HG02642 (cell line): ENCODE data around the gene GNA15.
"Not testable (repeated sequence)": the region's sequence is repeated elsewhere in the genome, so short reads cannot be mapped to it uniquely, and the experiment has no call there.

Experiments used
- ATAC-seq: cut with Tn5 transposase; IDR thresholded peaks from one replicate; pipeline ENCODE4 v1.9.1; 2021; ENCODE audit warnings: mild to moderate bottlenecking; ENCODE audit not compliant: unreplicated experiment, poor library complexity

Gene GNA15

GRCh38 chr19:3187662-3188511 is 52.1 kb downstream of the GNA15 start:
- ATAC-seq = no peak

GRCh38 chr19:3188627-3189596 is 53.1 kb downstream of the GNA15 start:
- no peak for ATAC-seq

DNA sequence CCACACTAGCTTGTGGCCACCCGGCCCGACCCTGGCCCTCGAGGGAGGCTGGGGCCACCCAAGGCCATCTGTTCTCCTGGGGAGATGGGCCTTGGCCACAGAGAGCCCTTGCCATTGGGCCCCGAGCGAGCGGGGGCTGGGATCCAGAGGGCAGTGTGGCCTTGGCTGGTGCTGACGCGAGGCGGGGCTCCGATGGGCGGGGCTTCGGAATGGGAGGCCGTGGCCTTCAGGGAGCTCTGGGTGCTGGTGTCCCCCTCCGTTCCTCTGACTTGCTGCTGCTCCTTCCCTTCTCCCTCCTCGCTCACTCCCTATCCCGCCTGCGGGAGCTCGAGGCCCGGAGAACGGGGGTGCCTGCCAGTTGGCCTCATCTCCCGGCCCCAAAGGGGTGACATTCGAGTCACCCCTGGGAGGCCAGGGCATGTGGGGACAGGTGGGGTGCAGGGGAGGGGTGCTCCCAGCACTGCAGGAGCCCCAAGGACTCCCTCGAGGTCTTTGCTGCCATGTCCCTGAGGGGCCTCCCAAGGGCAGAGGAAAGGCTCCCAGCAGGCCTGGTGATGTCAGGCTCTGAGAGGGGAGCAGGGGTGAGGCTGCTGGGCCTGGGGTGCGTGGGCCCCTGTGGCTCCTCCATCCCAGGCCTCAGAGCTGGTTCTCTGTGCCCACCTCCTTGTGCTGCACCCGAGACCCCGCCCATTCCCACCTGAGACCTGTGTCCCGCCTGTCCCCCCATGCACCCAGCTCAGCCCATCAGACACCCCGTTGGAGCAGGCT is 54.1 kb downstream of the GNA15 start:
- ATAC-seq = no peak

DNA sequence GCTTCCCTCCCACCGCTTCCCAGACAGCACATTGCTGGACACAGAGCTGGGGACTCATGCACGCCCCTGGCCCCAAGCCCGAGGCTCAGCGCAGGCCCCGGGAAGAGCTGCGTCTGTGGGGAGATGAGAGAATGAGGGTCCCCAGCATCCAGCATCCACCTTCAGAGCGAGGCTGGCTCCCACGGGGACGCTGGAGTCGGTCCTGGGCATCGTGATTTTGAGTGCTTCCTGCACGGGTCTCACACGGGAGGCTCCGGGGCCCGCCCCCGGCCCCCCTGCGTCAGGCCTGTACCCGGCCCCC is 54.6 kb downstream of the GNA15 start:
- ATAC-seq = no peak

DNA sequence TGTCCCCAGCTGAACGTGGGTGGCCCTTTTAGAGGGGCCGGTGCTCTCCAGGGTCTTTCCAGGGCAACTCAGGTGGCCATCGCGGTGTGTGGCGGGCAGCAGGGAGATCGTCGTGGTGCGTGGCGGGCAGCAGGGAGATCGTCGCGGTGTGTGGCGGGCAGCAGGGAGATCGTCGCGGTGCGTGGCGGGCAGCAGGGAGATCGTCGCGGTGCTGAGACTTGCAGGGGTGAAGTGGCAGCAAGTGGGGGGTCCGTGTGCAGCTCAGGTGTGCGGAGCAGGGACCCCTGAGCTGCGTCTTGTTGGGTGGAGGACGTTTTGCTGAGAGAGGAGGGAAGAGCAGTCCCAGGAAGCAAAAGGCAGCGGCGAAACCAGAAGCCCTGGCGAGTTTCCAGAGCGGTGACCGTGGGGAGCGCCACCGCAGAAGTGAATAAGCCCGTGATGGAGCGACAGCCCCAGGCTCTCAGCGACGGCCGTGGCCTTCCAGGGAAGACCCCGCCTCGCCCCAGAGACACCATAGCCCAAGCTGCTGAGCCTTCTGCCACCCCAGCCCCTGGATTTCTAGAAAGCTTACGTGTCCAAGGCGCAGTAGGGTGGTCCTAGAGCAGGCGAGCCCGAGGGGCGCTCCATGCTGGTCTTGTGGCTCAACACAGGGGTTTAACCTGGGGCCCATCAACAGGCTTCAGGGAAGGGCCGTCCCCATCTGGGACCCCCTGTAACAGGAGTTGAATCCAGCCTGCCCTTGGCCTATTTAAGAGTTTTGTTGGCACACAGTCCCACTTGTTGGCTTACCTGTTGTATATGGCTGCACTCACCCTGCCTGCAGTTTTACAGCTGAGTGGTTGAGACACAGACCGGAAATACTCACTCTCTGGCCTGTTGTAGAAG is 55.3 kb downstream of the GNA15 start:
- ATAC-seq = no peak

DNA sequence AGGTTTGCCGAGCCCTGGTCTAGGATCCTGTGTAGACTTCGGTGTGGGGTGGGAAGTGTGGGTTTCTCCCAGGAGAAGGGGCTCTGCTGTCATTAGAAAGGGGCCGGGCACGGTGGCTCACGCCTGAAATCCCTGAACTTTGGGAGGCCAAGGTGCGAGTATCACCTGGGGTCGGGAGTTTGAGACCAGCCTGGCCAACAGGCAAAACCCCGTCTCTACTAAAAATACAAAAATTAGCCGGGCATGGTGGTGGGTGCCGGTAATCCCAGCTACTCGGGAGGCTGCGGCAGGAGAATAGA is 55.9 kb downstream of the GNA15 start:
- not testable (repeated sequence) for ATAC-seq

GRCh38 chr19:3192228-3192635 is 56.4 kb downstream of the GNA15 start:
- ATAC-seq = no peak

GRCh38 chr19:3192684-3193083 is 56.9 kb downstream of the GNA15 start:
- no peak for ATAC-seq

- ATAC-seq = no peak
Observed at GRCh38 chr19:3193256-3194105, 57.6 kb downstream of the GNA15 start.

GRCh38 chr19:3194106-3195087 is 58.6 kb downstream of the GNA15 start:
- no peak for ATAC-seq

DNA sequence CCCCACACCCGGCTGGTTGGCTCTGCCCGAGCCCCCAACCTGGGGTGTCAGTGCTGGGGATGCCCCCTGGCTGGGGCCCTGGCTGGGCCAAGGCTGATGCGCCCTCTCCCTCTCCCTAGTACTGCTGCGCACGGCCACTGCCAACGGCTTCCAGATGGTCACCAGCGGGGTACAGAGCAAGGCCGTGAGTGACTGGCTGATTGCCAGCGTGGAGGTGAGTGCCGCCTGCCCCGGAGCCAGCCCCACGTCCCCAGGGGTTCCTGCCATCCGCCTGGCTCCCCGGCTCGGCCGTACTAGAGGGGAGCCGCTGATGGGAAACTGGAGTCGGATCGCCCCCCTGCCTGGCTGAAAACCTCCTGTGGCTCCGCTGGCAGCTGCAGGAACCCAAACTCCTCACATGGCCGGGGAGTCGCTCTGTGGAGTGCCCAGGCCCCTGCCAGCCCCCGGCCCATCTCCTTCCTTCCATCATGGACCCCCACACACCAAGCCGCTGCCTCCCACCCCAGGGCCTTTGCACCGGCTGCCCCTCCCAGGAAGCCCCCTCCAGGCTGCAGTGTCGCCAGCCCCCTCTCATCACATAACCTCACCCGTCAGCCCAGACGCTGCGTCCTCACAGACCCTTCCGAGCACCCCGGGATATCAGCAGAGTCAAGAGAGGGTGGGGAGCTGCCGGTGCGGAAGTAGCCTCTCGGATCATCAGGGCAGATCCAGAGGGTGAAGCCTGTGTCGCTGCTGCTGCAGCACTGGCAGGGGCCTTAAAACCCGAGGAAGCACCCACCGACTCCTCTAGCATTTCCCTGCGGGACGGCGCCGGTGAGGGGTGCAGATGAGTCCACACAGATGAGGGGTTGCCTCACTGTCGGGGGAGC is 60.5 kb downstream of the GNA15 start:
- no peak for ATAC-seq

GRCh38 chr19:3196933-3197205 is 61.0 kb downstream of the GNA15 start:
- no peak for ATAC-seq

- ATAC-seq = no peak
Observed at GRCh38 chr19:3198901-3199700, 63.3 kb downstream of the GNA15 start.

DNA sequence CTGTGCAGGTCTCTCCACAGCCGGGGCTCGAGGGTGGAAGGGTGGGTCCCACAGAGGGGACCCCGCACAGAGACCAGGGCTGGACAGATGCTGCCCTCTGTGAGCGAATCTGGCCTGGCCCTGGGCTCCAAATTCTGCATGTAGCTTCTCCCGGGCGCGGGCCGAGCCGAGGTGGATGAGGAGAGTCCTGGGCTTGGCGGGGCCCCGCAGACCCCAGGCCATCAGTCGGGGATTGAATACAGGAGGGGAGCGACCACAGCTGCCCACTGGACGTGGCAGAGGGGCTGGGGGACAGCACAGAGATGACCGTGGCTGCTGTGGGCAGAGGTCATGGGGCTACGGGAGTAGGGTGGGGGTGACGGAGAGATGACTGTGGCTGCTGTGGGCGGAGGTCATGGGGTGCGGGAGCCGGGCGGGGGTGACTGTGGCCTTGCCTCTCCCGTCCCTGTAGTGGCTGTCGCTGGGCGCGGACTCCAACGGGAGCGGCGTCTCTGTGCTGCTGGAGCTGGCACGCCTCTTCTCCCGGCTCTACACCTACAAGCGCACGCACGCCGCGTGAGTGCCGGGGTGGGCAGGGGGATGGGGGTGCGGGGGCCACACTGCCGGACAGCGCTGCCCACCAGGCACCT is 65.4 kb downstream of the GNA15 start:
- no peak for ATAC-seq

GRCh38 chr19:3201911-3202310 is 66.1 kb downstream of the GNA15 start:
- ATAC-seq = no peak

- no peak for ATAC-seq
Observed at GRCh38 chr19:3202346-3202745, 66.5 kb downstream of the GNA15 start.
